Endometrial microvascular endothelial cells (primary cell): Measurements from ENCODE around the gene RGS10. TPM values are rescaled to one million over a fixed set of nuclear protein-coding genes. Genes with fewer than 3 reads are reported as not detected.

Experiments
- in situ Hi-C: cut with HindIII; loops from 2 replicates; pipeline ENCODE4 v1.10.0; 2017; ENCODE audit warnings: low sequenced_read_pairs, low pct_unique_long_range_greater_than_20kb; ENCODE audit errors: inconsistent ontology term
- total RNA-seq: library from RNA; depleted of rRNA; stranded (reverse); fragments of >200 nt; gene quantifications from one replicate; pipeline ENCODE4 v1.2.3, GENCODE V29; 2015; ENCODE audit errors: inconsistent ontology term

The RGS10 gene
- total RNA-seq, 1 donor from 2014 or later = 41.3 TPM

DNA sequence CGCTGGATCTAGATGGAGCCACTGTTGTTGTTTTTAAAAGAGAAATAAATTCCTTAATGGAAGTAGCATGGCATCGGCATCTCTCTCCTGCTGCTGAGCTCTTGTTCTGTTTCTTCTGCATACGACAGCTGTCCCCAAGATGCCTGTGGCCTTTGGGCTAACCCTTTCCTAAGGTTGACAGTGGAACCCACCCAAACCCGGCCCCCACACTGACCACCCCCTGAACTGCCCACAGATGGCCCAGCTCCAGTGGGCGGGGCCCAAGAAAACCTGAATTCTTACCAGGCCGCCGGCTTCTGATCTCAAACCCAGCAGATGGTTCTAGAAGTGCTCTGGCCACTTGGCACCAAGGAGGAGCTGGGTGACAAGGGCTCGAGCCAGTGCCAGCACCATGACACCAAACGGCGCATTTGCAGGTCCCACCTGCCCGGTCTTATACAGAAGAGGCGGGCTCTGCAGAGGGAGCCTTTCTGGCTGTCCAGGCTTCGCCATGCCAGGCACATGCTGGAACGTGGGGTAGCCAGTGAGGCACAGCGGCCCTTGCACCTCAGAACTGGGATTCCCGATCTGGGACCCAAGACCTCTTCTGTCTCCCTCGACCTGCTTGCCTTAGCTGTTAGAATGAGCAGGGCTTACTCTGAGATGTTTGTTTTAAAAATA, 82.7 kb downstream of the RGS10 start:
- in situ Hi-C loops = no loop called here

DNA sequence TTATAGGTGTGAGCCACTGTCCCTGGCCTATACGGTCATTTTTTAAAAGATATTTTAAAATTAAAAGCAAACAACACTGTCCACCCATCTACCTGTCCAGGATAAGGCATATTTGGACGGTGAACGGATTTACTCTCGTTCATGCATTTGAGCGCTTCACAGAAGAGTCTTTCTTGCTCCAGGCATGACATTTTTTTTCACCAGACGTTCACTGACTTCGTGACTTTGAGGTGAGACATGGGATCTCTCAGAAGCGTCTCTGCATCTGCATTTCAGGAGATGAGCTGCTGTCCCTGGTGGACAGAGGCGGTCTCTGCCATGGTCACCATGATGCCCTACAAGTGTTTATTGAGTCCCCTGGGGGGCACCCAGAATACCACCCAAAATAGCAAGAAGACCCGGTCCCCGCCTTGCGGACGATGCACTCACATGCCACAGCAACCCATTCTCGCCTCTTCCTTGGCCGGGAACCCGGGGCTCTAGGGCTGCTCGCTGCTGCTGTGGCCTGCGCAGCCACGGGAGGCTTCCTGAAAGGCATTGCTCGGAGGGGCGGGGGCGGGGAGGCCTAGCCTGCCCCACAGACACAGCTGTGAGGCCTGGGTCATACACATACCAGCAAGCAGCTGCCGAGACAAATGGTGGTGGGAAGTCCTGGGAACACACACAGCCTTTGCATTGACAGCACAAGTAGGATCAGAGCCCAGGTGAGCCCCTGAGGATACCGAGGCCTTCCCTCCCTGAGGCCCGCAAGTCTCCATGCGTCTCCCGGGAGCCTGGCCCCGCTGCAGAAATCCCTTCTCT, 84.4 kb downstream of the RGS10 start:
- in situ Hi-C loops = no loop called here

DNA sequence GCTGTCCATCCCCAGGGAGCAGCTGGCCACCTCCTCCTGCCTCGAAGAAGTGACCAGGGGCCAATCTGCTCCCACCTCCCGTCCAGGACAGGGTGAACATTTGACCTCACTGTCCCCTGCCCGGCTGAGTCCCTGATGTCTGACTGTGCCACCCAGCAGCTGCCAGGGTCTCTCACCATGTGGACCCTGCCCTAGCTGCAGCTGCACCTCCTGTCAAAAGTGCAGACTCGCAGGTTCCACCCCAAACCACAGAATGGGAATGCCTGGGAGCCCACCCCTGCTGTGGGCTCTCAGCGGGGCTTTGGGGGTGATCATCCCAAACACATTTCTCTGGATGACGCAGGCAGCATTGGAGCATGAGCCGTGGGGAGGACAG, 86.1 kb downstream of the RGS10 start:
- in situ Hi-C loops = no loop called here

DNA sequence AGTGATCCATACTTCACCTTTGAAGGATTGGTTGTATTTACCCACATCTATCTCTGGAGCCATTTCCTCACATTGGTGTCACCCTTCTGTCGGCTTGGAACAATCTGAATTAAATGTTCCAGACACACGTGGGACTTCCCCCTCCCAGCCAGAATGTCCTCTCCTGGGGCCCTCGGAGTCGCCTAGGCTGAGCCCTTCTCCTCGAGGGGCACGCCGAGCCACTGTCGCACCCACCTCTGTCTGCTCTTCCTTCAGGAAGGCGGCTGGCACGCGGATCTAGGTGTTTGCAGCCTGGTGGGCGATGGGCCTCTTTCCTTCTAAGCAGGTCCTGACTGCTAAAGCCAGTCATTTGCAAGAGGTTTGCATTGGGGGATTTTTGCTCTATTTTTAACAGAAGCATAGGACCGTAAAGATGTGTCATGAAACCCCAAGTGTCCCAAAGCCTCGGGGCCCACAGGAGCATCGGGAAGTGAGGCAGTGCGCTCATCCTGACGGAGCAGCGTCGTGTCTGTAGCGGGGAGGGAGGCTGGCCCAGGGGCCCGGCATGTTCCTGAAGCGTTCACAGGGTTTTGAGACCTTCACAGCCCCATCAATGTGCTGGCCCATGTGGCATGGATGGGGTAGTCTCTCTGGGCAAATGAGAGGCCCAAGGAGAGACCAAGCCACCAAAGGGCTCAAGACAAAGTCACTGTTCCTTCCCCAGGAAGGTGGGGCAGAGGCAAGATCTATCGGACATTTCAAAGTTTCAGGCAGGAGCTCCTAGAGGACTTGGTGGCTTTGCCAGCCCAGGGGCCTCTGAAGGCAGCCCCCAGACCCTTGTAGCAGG, 86.7 kb downstream of the RGS10 start:
- in situ Hi-C loops = no loop called here

DNA sequence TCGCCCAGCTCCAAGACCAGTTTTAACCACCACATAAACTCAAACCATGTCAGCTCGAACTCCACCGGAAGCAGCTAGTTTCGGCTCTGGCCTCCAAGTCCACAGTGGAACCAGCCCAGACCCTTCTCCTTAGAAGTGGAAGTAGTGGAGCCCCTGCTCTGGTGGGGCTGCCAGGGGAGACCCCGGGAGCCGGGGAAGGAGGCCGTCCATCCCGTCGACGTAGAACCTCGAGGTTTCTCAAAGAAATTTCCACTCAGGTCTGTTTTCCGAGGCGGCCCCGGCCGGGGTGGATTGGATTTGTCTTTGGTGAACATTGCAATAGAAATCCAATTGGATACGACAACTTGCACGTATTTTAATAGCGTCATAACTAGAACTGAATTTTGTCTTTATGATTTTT, 87.5 kb downstream of the RGS10 start:
- in situ Hi-C loops = no loop called here

DNA sequence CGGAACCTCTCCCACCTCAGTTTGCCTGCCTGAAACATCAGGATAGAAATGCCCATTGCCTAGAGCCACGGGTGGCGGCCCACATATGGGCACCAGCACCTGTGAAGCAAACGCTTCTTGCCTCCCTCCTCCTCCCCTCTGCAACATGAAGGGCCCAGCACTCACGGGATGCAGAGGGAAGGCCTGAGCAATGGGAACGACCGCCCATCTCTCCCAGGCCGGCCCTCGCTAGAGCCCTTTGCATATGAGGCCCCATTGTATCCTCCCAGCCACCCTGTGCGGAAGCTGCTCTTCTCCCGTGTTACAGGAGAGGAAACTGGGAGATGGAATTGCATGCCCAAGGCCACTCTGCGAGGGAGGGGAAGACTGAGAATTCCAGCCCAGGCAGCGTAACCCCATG, 88.2 kb downstream of the RGS10 start:
- in situ Hi-C loops = no loop called here

DNA sequence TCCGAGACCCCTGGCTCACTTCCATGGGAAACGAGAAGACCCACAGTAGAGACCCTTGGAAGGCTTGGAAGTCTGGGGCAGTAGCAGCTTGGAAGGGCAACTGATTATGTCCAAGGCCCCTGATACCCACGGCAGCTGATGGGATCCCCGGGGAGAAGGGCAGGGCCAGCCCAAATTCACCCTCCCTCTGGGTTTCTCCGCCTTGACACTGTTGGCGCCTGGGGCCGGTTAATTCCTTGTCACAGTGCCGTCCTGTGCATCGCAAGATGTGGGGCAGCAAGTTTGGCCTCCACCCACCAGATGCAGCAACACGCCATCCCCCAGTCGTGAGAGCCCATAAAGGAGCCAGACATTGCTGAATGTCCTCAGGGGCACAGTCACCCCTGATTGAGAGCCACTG, 89.2 kb downstream of the RGS10 start:
- in situ Hi-C loops = no loop called here

DNA sequence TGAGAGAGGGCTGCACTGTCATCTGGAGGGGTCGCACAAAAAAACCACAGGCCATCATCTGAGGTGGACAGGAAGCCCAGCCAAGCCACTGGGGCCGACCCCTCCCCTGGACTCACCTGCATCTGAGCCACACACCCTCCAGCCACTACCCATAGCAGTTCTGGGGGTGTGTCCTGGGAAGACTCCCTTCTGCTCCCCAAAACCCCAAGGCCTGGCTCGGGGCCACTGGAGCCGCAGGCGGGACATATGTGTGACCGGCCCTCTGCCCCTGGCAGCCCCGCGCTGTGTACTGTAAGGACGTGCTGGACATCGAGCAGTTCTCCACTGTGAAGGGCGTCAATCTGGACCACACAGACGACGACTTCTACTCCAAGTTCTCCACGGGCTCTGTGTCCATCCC, 90.1 kb downstream of the RGS10 start:
- in situ Hi-C loops = no loop called here

DNA sequence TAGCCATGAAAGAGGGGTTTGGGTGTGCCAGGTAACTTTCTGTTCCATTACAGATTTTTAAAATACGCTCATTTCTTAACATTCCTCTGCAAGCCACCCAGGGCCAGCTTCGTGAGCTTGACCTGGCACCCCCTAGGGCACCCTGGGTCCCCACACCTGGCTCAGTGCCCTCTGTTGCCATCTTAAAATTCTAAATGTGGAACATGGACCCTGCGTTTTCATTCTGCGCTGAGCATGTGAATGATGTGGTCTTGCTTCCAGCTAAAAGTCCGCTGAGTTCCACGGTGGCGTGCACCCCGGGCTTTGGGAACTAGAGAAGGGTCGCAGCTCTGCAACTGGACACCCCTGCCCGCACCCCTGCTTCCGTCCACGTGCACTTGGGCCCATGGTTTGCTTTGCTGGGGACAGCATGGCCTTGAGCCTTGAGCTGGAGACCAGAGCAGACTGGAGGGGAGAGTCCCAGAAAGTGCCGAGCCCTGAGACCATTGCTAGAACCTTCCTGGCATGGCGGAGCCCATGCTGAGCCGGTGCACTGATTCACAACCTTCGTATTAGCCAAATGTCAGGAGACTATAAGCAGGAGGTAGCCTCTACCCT, 91.1 kb downstream of the RGS10 start:
- in situ Hi-C loops = no loop called here

DNA sequence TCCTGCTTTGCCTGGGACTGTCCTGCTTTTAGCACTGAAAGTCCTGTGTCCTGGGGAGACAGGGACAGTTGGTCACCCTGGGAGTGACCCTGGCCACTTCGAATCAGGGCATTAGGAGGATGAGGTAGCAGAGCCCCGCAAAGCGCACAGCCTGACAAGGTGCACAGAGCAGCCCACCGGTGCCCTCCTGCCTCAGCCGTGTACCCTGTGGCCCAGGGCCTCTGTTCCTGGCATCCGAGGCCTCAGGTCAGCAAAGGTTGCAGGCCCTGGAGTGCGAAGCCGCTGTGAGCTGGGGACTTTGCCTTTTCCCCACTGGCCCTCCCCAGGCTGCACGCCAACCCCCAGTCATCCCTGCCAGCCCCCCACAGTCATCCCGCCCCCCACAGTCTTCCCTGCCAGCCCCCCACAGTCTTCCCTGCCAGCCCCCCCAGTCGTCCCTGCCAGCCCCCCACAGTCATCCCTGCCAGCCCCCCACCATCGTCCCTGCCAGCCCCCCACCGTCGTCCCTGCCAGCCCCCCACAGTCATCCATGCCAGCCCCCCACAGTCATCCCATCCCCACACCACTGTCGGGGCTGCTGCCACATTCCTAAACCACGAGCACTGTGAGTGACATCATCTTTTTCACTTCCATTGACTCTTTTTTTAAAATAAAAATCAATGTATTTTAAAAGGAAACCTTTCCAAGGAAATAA, 91.8 kb downstream of the RGS10 start:
- in situ Hi-C loops = no loop called here

Other genes with a start within 250 kb of the RGS10 start
- 43.3 TPM for gene TIAL1, start 54.2 kb upstream of the RGS10 start, total RNA-seq
- 63.4 TPM for gene BAG3, start 108.7 kb upstream of the RGS10 start, total RNA-seq
- 17.9 TPM for gene INPP5F, start 183.3 kb upstream of the RGS10 start, total RNA-seq